HG02763 (cell line): ENCODE results near the gene CNTNAP2.

Source experiments
- ATAC-seq: cut with Tn5 transposase; IDR thresholded peaks from one replicate; pipeline ENCODE4 v1.9.1; 2021; ENCODE audit warnings: mild to moderate bottlenecking, moderate library complexity; ENCODE audit not compliant: unreplicated experiment

CNTNAP2 gene

GRCh38 chr7:146116521-146117222 lies at the start of gene CNTNAP2:
Gene CNTNAP2, plus strand, starts transcription at chr7:146116801. Its CDS starts 76 bp downstream, at chr7:146116877.
- ATAC-seq, result no peak

- no peak for ATAC-seq
Observed at GRCh38 chr7:146067880-146068279, 48.7 kb upstream of the CNTNAP2 start.

GRCh38 chr7:146074195-146074765 lies 42.3 kb upstream of the CNTNAP2 start:
- no peak for ATAC-seq

- ATAC-seq, result no peak
Observed at GRCh38 chr7:146076344-146076743, 40.3 kb upstream of the CNTNAP2 start.

- ATAC-seq, result no peak
Observed at GRCh38 chr7:146084086-146084485, 32.5 kb upstream of the CNTNAP2 start.

GRCh38 chr7:146090023-146090645 lies 26.5 kb upstream of the CNTNAP2 start:
- peak; percentile 78 for ATAC-seq

GRCh38 chr7:146094356-146094755 lies 22.2 kb upstream of the CNTNAP2 start:
- no peak for ATAC-seq

- no peak for ATAC-seq
Observed at GRCh38 chr7:146096994-146097393, 19.6 kb upstream of the CNTNAP2 start.

- ATAC-seq, result no peak
Observed at GRCh38 chr7:146106319-146106718, 10.3 kb upstream of the CNTNAP2 start.

- ATAC-seq, result no peak
Observed at GRCh38 chr7:146112755-146113154, 3.8 kb upstream of the CNTNAP2 start.

GRCh38 chr7:146115548-146115850 lies 1.1 kb upstream of the CNTNAP2 start:
- no peak for ATAC-seq

- no peak for ATAC-seq
Observed at GRCh38 chr7:146115851-146116520, 615 bp upstream of the CNTNAP2 start.

GRCh38 chr7:146117576-146117975 lies 975 bp downstream of the CNTNAP2 start:
- no peak for ATAC-seq

GRCh38 chr7:146119002-146119401 lies 2.4 kb downstream of the CNTNAP2 start:
- ATAC-seq, result no peak

GRCh38 chr7:146123715-146124114 lies 7.1 kb downstream of the CNTNAP2 start:
- no peak for ATAC-seq

GRCh38 chr7:146126767-146127509 lies 10.3 kb downstream of the CNTNAP2 start:
- ATAC-seq, result no peak

- no peak for ATAC-seq
Observed at GRCh38 chr7:146129296-146129695, 12.7 kb downstream of the CNTNAP2 start.

GRCh38 chr7:146129997-146130396 lies 13.4 kb downstream of the CNTNAP2 start:
- no peak for ATAC-seq

GRCh38 chr7:146131701-146132100 lies 15.1 kb downstream of the CNTNAP2 start:
- ATAC-seq, result no peak

- ATAC-seq, result no peak
Observed at GRCh38 chr7:146136357-146136875, 19.8 kb downstream of the CNTNAP2 start.

- ATAC-seq, result no peak
Observed at GRCh38 chr7:146138926-146139325, 22.3 kb downstream of the CNTNAP2 start.
